Stimulated activated CD4-positive, alpha-beta T cell treated with anti-CD3 and anti-CD28 coated beads, TNF-alpha, amount 100 ng/mL, for 1 hour (primary cell): Measurements from ENCODE around the gene GPX3.

Experiments
- DNase-seq, 3 donors: peaks; one replicate each; pipeline ENCODE4 v3.0.0-alpha.2; 2020; ENCODE audit warnings: low read depth in 3 of 3, low spot score in 1 of 3

GPX3 gene

DNA sequence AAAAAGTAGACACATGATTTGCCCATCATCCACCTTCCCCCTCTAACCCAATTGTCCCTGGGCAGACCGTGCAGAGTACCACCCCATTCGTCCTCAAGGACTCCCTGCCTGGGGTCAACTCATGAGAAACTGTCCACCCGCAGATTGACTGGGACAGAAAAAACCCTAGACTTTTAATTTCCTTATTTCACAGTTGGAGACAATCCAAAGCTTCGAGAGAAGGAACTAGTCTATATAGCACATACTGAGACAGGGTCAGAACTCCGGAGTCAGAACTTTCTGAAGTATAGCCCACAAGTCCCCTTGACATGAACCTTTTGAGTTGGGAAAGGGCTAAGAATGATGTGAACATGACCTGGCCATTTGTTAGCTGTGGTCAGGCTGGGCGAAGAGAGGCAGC lies 7.5 kb upstream of the GPX3 start:
- no peak for DNase-seq

DNA sequence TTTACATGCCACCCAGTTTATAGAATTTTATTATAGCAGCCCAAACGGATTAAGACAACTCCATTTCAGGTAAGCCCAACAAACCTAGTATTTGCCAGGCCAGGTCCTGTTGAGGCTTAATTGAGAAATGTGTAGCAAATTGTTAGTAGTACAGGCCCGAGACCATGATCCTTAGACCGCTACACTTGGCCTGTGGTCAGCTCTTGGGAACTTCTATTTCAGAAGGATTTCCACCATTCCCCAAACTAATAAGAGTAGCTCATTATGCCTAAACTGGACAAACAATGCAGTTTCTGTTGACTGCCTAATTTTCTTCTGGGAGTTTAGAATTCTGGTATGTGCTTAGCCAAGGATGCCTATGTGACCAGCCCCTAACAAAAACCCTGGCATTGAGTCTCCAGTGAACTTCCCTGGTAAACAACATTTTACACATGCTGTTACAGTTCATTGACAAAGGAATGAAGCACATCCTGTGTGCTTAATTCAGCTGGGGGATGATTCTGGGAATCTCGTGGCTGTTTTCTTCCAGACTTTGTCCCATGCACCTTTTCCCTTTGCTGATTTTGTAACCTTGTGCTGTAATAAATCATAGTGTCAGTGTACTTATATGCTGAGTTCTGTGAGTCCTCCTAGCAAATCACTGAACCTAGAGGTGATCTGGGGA lies 5.6 kb upstream of the GPX3 start:
- DNase-seq, result no peak

DNA sequence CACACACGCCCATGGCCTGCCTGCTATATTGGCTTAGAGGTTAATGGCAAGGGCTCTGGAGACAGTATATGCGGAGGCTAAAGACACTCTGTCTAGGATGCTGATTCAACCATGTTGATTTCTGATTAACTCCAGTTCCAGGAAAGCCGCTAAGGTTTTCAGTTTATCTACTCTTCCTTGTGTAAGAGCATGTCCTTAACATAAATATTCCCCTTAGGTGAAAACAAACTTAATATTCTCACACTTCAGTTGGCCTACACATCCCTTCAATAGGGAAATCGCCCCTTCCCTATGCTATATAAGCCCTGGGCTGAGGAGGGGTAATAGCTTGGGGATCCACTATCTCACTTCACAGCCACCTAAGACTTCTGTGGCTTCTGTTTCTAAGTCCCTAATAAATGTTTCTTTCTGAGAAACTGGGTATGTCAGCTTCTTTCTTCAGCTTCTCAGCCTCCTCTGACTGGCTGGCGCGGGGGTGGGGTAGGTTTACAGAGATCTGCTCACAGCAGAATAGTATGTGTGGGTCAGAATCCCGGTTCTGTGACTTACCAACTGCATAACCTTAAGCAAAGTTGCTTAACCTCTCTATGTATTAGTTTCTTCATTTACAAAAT lies 4.3 kb upstream of the GPX3 start:
- no peak for DNase-seq

DNA sequence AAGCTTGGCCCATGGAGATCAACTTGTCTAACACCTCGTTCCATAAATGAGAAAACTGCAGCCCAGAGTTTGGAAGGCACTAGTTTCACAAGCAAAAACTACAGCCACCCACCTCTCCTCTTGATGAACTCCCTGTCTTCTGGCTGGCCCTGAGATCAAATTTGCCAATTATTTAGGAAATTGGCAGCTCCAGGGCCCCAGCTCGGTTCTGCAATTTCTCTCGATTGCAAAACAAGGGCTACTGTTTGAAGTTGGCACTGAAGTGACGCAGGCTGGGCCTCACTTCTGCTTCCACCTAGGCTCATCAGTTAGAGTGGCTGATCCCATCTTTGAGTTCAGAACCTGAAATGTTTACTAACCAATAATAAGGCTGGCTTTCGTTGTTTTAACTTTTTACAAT lies 3.7 kb upstream of the GPX3 start:
- DNase-seq, result no peak

GRCh38 chr5:151017897-151018296 lies 2.5 kb upstream of the GPX3 start:
- no peak for DNase-seq

DNA sequence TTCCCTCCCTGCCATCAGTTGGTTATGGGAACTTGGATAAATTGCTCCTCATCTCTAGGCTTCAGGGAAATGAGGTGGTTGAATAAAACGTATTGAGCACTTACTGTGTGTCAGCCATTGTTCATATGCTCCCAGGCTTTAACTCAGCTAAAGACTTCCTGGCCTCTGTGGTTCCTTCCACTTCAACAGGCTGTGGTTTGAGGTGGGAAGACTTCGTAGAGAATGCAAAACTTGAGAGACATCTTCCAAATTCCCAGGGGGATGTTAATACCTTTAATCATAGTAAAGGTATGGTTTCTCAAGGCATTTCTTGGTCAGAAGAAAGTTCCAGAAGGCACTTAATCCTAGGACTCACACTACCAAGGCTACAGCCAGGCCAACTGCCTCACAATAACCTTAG lies 1.5 kb upstream of the GPX3 start:
- no peak for DNase-seq

DNA sequence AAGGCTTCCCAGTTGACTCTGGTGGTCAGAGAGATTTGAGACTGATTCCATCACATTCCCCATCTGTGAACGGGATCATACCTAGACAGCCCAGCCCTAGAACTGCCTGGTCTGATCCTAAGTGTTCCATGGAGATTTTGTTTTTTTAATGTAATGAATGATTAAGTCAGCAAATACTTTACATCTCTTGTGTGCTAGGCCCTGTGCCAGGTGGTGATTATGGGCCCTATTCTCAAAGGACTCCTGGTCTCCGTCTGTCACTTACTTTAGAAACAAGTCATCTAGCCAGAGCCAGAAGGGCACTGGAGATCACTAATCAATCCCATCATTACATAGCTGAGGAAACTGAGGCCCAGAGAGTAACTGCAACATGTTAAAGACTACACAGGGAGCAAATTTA lies 1.1 kb upstream of the GPX3 start:
- DNase-seq, result no peak

GRCh38 chr5:151021746-151022145 lies 1.4 kb downstream of the GPX3 start:
- no peak for DNase-seq

DNA sequence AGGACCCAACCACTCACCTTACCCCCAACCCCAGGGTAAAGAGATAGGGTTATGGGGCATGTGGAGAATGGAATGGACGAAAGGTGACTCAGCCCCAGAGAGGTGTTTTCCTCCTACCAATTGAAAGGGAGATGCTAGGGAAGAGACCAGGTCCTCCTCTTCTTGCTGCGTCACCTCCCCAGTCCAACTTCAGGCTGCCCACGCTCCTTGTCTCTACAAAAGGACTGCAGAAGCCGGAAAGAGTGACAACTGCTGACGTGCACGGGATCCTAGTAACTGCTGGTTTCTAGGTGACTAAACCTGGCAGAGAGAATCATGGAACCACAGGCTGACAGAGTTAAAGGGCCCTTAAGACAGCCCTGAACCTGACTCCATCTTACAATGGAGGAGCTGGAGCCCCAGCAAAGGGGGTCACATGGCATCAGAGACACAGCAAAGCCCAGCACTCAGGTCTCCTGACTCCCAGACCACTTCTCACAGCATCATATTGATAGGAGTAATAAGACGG lies 2.2 kb downstream of the GPX3 start:
- DNase-seq, result no peak

GRCh38 chr5:151023047-151023615 lies 2.7 kb downstream of the GPX3 start:
- no peak for DNase-seq

DNA sequence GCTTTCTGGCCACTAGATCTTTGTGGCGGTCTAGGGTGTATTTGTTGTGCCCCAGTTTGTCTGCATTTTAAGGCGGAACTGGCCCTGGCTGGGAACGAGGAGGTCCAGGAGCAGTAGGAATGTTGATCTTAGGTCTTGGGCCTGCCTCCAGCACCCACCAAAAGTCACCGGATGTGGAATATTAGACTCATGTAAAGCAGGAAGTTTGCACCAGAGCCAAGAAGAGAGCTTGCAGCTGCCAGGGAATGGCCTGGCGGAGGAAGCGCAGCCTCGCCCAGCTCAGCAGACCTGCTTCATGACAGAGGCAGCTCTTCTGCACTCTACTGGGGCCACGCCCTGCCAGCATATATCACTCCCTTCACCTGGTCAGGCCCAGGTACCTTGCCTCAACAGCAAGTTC lies 3.3 kb downstream of the GPX3 start:
- no peak for DNase-seq

DNA sequence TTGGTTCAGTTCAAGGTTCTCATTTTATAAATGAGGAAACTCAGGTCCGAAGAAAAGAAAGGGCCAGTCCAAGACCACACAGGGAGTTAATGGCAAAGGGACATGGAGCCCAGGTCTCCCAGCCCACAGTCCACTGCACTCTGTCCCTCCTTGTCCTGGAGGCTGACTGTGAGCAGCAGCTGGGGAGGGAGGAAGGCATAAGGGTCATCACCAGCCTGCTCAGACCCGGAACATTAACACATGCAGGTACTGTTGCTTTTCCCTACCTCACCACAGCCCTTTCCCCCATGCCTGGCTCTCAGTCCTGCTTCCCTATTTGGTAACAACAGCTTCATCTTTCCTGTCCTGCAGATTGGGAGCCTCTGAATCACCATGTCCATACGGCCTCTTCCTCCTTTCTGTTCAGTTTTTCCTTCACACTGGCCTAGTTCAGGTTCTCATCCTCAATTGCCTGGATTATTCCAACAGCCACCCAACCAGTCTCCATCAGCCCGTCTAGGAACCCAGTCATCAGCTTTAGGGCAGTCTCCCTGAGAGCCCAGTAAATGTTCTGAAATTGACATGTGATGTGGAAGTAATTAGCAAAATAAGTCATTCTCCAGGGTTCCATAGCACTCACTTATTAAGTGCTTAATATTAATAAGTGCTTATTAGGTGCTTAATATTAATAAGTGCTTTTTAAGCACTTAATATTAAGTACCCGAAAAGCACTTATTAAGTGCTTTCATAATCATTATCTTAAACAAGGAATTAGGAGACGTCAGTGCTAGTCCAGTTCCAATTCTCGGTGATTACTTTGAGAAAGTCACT lies 4.3 kb downstream of the GPX3 start:
- no peak for DNase-seq

GRCh38 chr5:151025250-151025606 lies 4.8 kb downstream of the GPX3 start:
- DNase-seq, result no peak

DNA sequence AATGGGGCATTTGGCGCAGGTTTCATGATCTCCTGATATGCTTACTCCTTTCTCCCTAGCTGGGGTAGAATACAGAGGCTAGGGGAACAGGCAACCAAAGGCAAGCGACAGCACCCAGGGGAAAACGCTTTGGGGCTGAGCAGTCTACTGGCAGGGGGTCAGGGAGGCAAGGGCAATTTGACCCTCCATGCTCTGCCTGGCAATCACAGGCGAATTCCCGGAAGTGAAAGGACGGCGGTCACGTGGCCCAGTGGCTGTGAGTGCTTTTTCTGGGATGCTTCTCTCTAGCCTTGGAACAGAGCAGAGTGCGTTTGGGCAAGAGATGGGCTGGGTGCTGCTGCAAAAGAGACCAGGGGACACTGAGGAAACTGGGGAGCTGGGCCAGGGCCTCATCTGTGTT lies 5.7 kb downstream of the GPX3 start:
- DNase-seq, result no peak

GRCh38 chr5:151026679-151027078 lies 6.3 kb downstream of the GPX3 start:
- DNase-seq, result no peak

GRCh38 chr5:151027961-151028479 lies 7.6 kb downstream of the GPX3 start:
- DNase-seq, result no peak

- DNase-seq, result no peak
Measured at GRCh38 chr5:151028717-151029116, 8.3 kb downstream of the GPX3 start.

- DNase-seq, result no peak
Measured at GRCh38 chr5:151029179-151030055, 9.0 kb downstream of the GPX3 start.

DNA sequence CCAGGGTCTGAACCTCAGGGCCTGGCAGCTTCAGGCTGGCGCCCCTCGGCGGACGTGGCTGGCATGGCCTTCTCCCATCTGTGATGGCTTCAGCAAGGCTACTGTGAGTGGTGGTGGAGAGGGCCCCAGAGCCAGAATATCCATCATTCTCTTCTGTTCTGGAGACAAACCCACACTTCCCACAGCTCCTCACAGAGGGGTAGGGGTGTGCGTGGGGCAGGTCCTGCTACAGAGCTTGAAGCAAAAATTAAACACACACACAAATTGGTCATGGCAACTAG lies 9.6 kb downstream of the GPX3 start:
- no peak for DNase-seq

DNA sequence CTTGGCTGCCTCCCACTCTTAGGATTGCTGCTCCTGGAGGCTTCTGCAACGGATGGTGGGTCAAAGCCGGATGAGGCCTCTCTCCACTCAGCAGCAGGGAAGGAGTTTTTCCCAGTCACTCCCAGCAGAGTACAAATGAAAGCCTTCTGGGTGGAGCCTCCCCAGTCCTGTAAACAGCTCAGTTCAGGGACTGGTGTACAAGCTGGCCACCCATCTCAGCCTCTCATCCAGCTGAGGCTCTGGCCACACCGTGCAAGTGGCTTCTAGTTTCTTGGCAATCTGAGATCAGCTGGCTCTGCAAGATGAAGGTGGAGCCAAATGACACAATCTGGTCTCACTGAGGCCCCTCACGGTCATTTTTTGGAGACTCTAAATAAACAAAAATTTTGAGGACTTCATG lies 10.0 kb downstream of the GPX3 start:
- DNase-seq, result no peak

- no peak for DNase-seq
Measured at GRCh38 chr5:151031554-151031953, 11.2 kb downstream of the GPX3 start.
